ENCODE results near the gene DELE1. TPM values are rescaled to one million over a fixed set of nuclear protein-coding genes. Genes with fewer than 3 reads are reported as not detected.
"Not testable (repeated sequence)": the region's sequence is repeated elsewhere in the genome, so short reads cannot be mapped to it uniquely, and the experiment has no call there.

The DELE1 gene
- total and polyA plus RNA-seq, 2 donors (not counting 1 experiment from before 2014, with no cell fraction given): 124 to 127 TPM

DNA sequence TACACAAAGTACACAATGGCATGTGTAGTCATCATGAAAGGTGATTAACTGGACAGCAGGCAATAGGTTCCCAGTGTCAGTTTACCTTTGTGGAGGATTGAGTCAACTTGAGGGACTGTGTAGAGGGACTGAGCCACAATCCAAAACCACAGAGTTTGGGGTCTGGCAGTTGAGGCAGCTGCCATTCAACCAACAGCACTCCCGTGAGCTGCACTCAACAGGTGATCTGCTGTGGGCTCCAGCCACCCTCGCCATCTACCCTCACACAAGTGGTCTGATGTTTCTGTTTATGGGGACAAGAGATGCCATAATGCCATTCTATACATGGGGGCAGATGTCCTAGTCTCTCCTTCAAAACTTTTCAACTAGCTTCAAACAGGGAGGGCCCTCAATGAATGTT, 2.9 kb upstream of the DELE1 start:
- peak overlapping the region; percentile 34 for H3K27ac Mint-ChIP-seq

DNA sequence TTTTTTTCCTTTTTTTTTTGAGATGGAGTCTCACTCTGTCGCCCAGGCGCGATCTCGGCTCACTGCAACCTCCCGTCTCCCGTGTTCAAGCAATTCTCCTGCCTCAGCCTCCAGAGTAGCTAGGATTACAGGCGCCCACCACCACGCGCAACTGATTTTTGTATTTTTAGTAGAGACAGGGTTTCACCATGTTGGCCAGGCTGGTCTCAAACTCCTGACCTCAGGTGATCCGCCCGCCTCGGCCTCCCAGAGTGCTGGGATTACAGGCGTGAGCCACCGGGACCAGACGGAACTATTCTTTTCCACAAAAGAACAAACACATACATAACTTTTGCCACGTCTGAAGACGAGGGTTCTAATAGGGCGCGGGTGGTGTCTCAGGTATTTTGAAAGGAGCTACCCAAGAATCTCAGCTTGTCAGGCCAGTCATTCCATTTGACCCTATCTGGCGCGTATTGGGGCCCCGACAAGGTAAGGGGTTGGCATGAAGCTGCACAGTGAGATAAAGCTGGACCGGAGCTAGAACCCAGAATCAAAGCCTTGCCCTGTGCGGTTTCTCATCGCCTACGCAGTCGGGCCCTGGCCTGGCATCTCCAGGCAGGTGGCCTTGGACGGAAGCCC, 734 bp upstream of the DELE1 start:
- not testable (repeated sequence) for H3K9me3 ChIP-seq (ENCODE audit: control extremely low read depth in 1 of 3, control insufficient read depth in 2 of 3, insufficient read depth in 1 of 3, low read length in 2 of 3); ATAC-seq (ENCODE audit: low read depth); H3K9me3 Mint-ChIP-seq (ENCODE audit: insufficient read depth); H4K20me1 ChIP-seq (ENCODE audit: control insufficient read depth, insufficient read depth, low read length, poor library complexity, severe bottlenecking); H3K27me3 ChIP-seq (replicated peaks in 1 of 4; ENCODE audit: control extremely low read depth in 1 of 4, control insufficient read depth in 3 of 4, insufficient read depth in 4 of 4, low read length in 3 of 4); DNase-seq; H3K27me3 Mint-ChIP-seq
- Histone ChIP-seq H3K4me2 (replicated peaks; ENCODE audit: low read depth, low read length, poor library complexity, severe bottlenecking) (peak overlapping the region; percentile 93), H3K36me3 (replicated peaks in 1 of 2; ENCODE audit: control extremely low read depth in 1 of 2, control insufficient read depth in 1 of 2, extremely low read depth in 1 of 2, insufficient read depth in 2 of 2, low read length in 1 of 2) (peaks cover 0 to 29% of the 10 kb centered on the region in 2 experiments), H3K79me2 (ENCODE audit: control insufficient read depth, insufficient read depth, low read length) (peaks cover 28% of the 10 kb centered on the region), H2AFZ (ENCODE audit: insufficient read depth, low read depth, low read length, poor library complexity, severe bottlenecking) (peak overlapping the region; percentile 74), H3K4me3 (ENCODE audit: control extremely low read depth in 1 of 5, extremely low read depth in 1 of 5, insufficient read depth in 1 of 5, low read depth in 2 of 5, low read length in 4 of 5) (peak overlapping the region; percentile 63 to 92 (median 85)), H3K27ac (ENCODE audit: low read length in 2 of 2) (peak overlapping the region; percentile 95 to 98), H3K4me1 (ENCODE audit: control insufficient read depth in 2 of 2, insufficient read depth in 2 of 2, low read length in 2 of 2) (peaks cover 12 to 18% of the 10 kb centered on the region in 2 donors), H3K9ac (ENCODE audit: low read length) (peak overlapping the region; percentile 79)
- intact Hi-C loops (cut with micrococcal nuclease): loop anchor here (1.0 to 5.0 kb wide), 7 partner anchors 9 to 601 kb away; partner anchors contain the start of genes HDAC3, NDFIP1, PCDH1 and RELL2
- ChIA-PET POLR2A (interaction anchor here (0.6 to 1.7 kb wide), 6 partner anchors 9 to 73 kb away, joined by 3 to 11 read pairs (median 4); partner anchors contain the start of gene RNF14), CTCF (interaction anchor here (0.9 to 3.3 kb wide), 8 partner anchors 9 to 359 kb away, joined by 3 to 26 read pairs (median 8); partner anchors contain the start of genes PCDH1 and RNF14)
- H3K4me3 Mint-ChIP-seq: peak overlapping the region; percentile 92
- 36% methylated on average over 15 of the region's 28 CpGs for WGBS (ENCODE audit: insufficient coverage)
- peaks cover 20% of the 10 kb centered on the region for H3K4me1 Mint-ChIP-seq
- peak overlapping the region; percentile 96 for H3K27ac Mint-ChIP-seq

More for the DNA sequence above, 2.9 kb upstream of the DELE1 start:
- WGBS (ENCODE audit: insufficient coverage): no CpG with 5 or more reads among the region's 2 CpGs
- Histone ChIP-seq H3K4me3 (ENCODE audit: control extremely low read depth in 1 of 5, extremely low read depth in 1 of 5, insufficient read depth in 1 of 5, low read depth in 2 of 5, low read length in 4 of 5) (no peak overlapping the region), H3K4me1 (ENCODE audit: control insufficient read depth in 2 of 2, insufficient read depth in 2 of 2, low read length in 2 of 2) (peaks cover 22 to 33% of the 10 kb centered on the region in 2 donors), H3K4me2 (replicated peaks; ENCODE audit: low read depth, low read length, poor library complexity, severe bottlenecking) (no peak overlapping the region), H3K9ac (ENCODE audit: low read length) (no peak overlapping the region), H3K36me3 (replicated peaks in 1 of 2; ENCODE audit: control extremely low read depth in 1 of 2, control insufficient read depth in 1 of 2, extremely low read depth in 1 of 2, insufficient read depth in 2 of 2, low read length in 1 of 2) (peaks cover 0 to 8% of the 10 kb centered on the region in 2 experiments), H3K79me2 (ENCODE audit: control insufficient read depth, insufficient read depth, low read length) (peaks cover 13% of the 10 kb centered on the region), H2AFZ (ENCODE audit: insufficient read depth, low read depth, low read length, poor library complexity, severe bottlenecking) (no peak overlapping the region), H4K20me1 (ENCODE audit: control insufficient read depth, insufficient read depth, low read length, poor library complexity, severe bottlenecking) (peaks cover 5% of the 10 kb centered on the region), H3K27ac (ENCODE audit: low read length in 2 of 2) (no peak overlapping the region), H3K9me3 (ENCODE audit: control extremely low read depth in 1 of 3, control insufficient read depth in 2 of 3, insufficient read depth in 1 of 3, low read length in 2 of 3) (no peaks in the 10 kb centered on the region), H3K27me3 (replicated peaks in 1 of 4; ENCODE audit: control extremely low read depth in 1 of 4, control insufficient read depth in 3 of 4, insufficient read depth in 4 of 4, low read length in 3 of 4) (no peaks in the 10 kb centered on the region)
- Mint-ChIP-seq H3K9me3 (ENCODE audit: insufficient read depth) (no peaks in the 10 kb centered on the region), H3K4me3 (peak overlapping the region; percentile 47), H3K4me1 (peaks cover 32% of the 10 kb centered on the region), H3K27me3 (no peaks in the 10 kb centered on the region)
- intact Hi-C loops (cut with micrococcal nuclease): loop anchor here (5.0 kb wide), 2 partner anchors 43 to 598 kb away; partner anchors contain the start of genes PCDH1 and TAF7
- DNase-seq (no peak), ATAC-seq (ENCODE audit: low read depth) (no peak)
- ChIA-PET POLR2A (interaction anchor here (0.6 kb wide), 1 partner anchor 25 kb away, joined by 3 read pairs; no protein-coding TSS in a partner anchor), CTCF (no interaction called here)
- no peak for TF ChIP-seq EZH2 (IDR thresholded peaks at IDR 0.05; ENCODE audit: borderline replicate concordance, insufficient read depth, low read depth, low read length, poor library complexity, severe bottlenecking)
- TF ChIP-seq, protein P1, sequence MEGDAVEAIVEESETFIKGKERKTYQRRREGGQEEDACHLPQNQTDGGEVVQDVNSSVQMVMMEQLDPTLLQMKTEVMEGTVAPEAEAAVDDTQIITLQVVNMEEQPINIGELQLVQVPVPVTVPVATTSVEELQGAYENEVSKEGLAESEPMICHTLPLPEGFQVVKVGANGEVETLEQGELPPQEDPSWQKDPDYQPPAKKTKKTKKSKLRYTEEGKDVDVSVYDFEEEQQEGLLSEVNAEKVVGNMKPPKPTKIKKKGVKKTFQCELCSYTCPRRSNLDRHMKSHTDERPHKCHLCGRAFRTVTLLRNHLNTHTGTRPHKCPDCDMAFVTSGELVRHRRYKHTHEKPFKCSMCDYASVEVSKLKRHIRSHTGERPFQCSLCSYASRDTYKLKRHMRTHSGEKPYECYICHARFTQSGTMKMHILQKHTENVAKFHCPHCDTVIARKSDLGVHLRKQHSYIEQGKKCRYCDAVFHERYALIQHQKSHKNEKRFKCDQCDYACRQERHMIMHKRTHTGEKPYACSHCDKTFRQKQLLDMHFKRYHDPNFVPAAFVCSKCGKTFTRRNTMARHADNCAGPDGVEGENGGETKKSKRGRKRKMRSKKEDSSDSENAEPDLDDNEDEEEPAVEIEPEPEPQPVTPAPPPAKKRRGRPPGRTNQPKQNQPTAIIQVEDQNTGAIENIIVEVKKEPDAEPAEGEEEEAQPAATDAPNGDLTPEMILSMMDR (IDR thresholded peaks at IDR 0.05): no peak
